Measurements from ENCODE around the gene TIMP3. TPM values are rescaled to one million over a fixed set of nuclear protein-coding genes. Genes with fewer than 3 reads are reported as not detected.

The TIMP3 gene
- total RNA-seq, 4 donors from 2014 or later, result 566 to 898 (median 683) TPM

GRCh38 chr22:32809786-32810554, 8.5 kb downstream of the TIMP3 start:
- intact Hi-C loops (cut with DNase I), result no loop called here
- Histone ChIP-seq H3K4me3 (peak overlapping the region in 3 of 4 donors; percentile 0 to 24 (median 15)), H3K9me3 (no peaks in the 10 kb centered on the region), H3K27ac (replicated peaks in 1 of 4) (peak overlapping the region in 3 of 4 donors; percentile 8 to 46 (median 13)), H3K27me3 (no peaks in the 10 kb centered on the region), H3K36me3 (peaks cover 0 to 40% (median 21%) of the 10 kb centered on the region in 4 donors), H3K4me1 (peaks cover 84 to 99% (median 95%) of the 10 kb centered on the region in 4 donors)
- no peak for DNase-seq (ENCODE audit: extremely low spot score)
- TF ChIP-seq POLR2A (IDR thresholded peaks at IDR 0.05; ENCODE audit: low read depth), result no peak
- peak in 1 of 2 donors; percentile 68 for TF ChIP-seq POLR2AphosphoS5 (IDR thresholded peaks at IDR 0.05)
- WGBS, result 30% methylated on average over 6 of the region's 6 CpGs

- no peak for TF ChIP-seq CTCF (IDR thresholded peaks at IDR 0.05)
- no peak for TF ChIP-seq POLR2A (IDR thresholded peaks at IDR 0.05; ENCODE audit: low read depth)
- no peak for TF ChIP-seq EP300 (IDR thresholded peaks at IDR 0.05)
- TF ChIP-seq POLR2AphosphoS5 (IDR thresholded peaks at IDR 0.05), result peak in 1 of 2 donors; percentile 66
- Histone ChIP-seq H3K27me3 (no peaks in the 10 kb centered on the region), H3K27ac (replicated peaks in 1 of 4) (peak overlapping the region in 3 of 4 donors; percentile 8 to 46 (median 13)), H3K36me3 (peaks cover 0 to 38% (median 22%) of the 10 kb centered on the region in 4 donors), H3K4me1 (peaks cover 84 to 99% (median 95%) of the 10 kb centered on the region in 4 donors), H3K9me3 (no peaks in the 10 kb centered on the region), H3K4me3 (peak overlapping the region in 2 of 4 donors; percentile 0 to 15)
- WGBS, result 74% methylated on average over 5 of the region's 6 CpGs
- DNase-seq (ENCODE audit: extremely low spot score), result no peak
- intact Hi-C loops (cut with DNase I), result no loop called here
These were observed 9.1 kb downstream of the TIMP3 start for GRCh38 chr22:32810555-32811133.

- peaks cover 90 to 99% (median 95%) of the 10 kb centered on the region in 4 donors for H3K4me1 ChIP-seq
- peak overlapping the region in 2 of 4 donors; percentile 8 to 50 for H3K27ac ChIP-seq (replicated peaks in 1 of 4)
- peaks cover 0 to 51% (median 26%) of the 10 kb centered on the region in 4 donors for H3K36me3 ChIP-seq
- DNase-seq (ENCODE audit: extremely low spot score), result no peak
- no peaks in the 10 kb centered on the region for H3K27me3 ChIP-seq
- H3K9me3 ChIP-seq, result no peaks in the 10 kb centered on the region
- intact Hi-C loops (cut with DNase I), result no loop called here
- H3K4me3 ChIP-seq, result no peak overlapping the region
- WGBS, result 91% methylated on average over 3 of the region's 3 CpGs
- no peak for TF ChIP-seq POLR2A (IDR thresholded peaks at IDR 0.05; ENCODE audit: low read depth)
- TF ChIP-seq POLR2AphosphoS5 (IDR thresholded peaks at IDR 0.05), result peak in 1 of 2 donors; percentile 56
These were observed 10.5 kb downstream of the TIMP3 start for GRCh38 chr22:32811788-32812545.

GRCh38 chr22:32814285-32814860, 12.9 kb downstream of the TIMP3 start:
- H3K4me1 ChIP-seq, result peaks cover 94 to 100% (median 98%) of the 10 kb centered on the region in 4 donors
- no peak overlapping the region for H3K4me3 ChIP-seq
- H3K27me3 ChIP-seq, result no peaks in the 10 kb centered on the region
- WGBS, result 51% methylated on average over 5 of the region's 5 CpGs
- intact Hi-C loops (cut with DNase I), result no loop called here
- DNase-seq (ENCODE audit: extremely low spot score), result no peak
- TF ChIP-seq CTCF (IDR thresholded peaks at IDR 0.05) (no peak), POLR2A (IDR thresholded peaks at IDR 0.05; ENCODE audit: low read depth) (no peak), POLR2AphosphoS5 (IDR thresholded peaks at IDR 0.05) (no peak), EP300 (IDR thresholded peaks at IDR 0.05) (no peak)
- H3K27ac ChIP-seq (replicated peaks in 1 of 4), result peak overlapping the region; percentile 6 to 46 (median 32)
- H3K9me3 ChIP-seq, result no peaks in the 10 kb centered on the region
- H3K36me3 ChIP-seq, result peaks cover 0 to 43% (median 27%) of the 10 kb centered on the region in 4 donors

- no peak for DNase-seq (ENCODE audit: extremely low spot score)
- no peaks in the 10 kb centered on the region for H3K27me3 ChIP-seq
- H3K4me3 ChIP-seq, result peak overlapping the region in 1 of 4 donors; percentile 10
- intact Hi-C loops (cut with DNase I), result no loop called here
- H3K9me3 ChIP-seq, result no peaks in the 10 kb centered on the region
- H3K4me1 ChIP-seq, result peaks cover 94 to 100% (median 98%) of the 10 kb centered on the region in 4 donors
- TF ChIP-seq POLR2AphosphoS5 (IDR thresholded peaks at IDR 0.05), result peak in 1 of 2 donors; percentile 54
- no peak for TF ChIP-seq EP300 (IDR thresholded peaks at IDR 0.05)
- 93% methylated on average over 4 of the region's 4 CpGs for WGBS
- H3K27ac ChIP-seq (replicated peaks in 1 of 4), result peak overlapping the region in 2 of 4 donors; percentile 45 to 58
- peaks cover 0 to 44% (median 28%) of the 10 kb centered on the region in 4 donors for H3K36me3 ChIP-seq
These were observed 13.6 kb downstream of the TIMP3 start for GRCh38 chr22:32815059-32815458.

Data from esophagus muscularis mucosa (tissue), 4 donors.